Neural cell (in vitro differentiated cells): ENCODE data around the gene CYP2A6.
"Not testable (repeated sequence)": the region's sequence is repeated elsewhere in the genome, so short reads cannot be mapped to it uniquely, and the experiment has no call there.

Experiments used
- CTCF ChIP-seq: fragments of 450-650 bp; IDR thresholded peaks from 2 replicates; pipeline ENCODE4 v1.5.1; 2014; ENCODE audit warnings: antibody characterized with exemption, mild to moderate bottlenecking, moderate library complexity; ENCODE audit not compliant: poor library complexity, severe bottlenecking
- TAF1 ChIP-seq: IDR thresholded peaks from 2 replicates; pipeline ENCODE4 v1.6.1; 2012; ENCODE audit warnings: low read depth

- not testable (repeated sequence) for TF ChIP-seq CTCF, TAF1
These were observed 23.6 kb upstream of the CYP2A6 start for GRCh38 chr19:40873873-40874272.
